H1 (cell line): ENCODE results near the gene TTLL9. TPM values are rescaled to one million over a fixed set of nuclear protein-coding genes. Genes with fewer than 3 reads are reported as not detected.

Experiments
- CTCF ChIP-seq, 3 experiments: IDR thresholded peaks; 1 replicate in 2 of 3; 2 replicates in 1 of 3; pipeline versions ENCODE4 v1.5.1 to v1.6.1; 2011; ENCODE audit warnings: low read length in 3 of 3, mild to moderate bottlenecking in 3 of 3, inconsistent platforms in 2 of 3, low read depth in 1 of 3, moderate library complexity in 1 of 3; ENCODE audit not compliant: insufficient read depth in 1 of 3; ENCODE audit errors: control extremely low read depth in 1 of 3
- EZH2 ChIP-seq: fragments of 200-600 bp; sonication (generic); IDR thresholded peaks from 2 replicates; pipeline ENCODE4 v1.7.1; 2012; ENCODE audit warnings: low read depth, mild to moderate bottlenecking, moderate library complexity, low read length, inconsistent platforms; ENCODE audit not compliant: severe bottlenecking
- MAX ChIP-seq: IDR thresholded peaks from 2 replicates; pipeline ENCODE4 v1.6.1; 2012; ENCODE audit warnings: inconsistent platforms
- PHF8 ChIP-seq: fragments of 200-600 bp; sonication (generic); conservative IDR thresholded peaks from 2 replicates; pipeline ENCODE4 v1.7.1; 2012; ENCODE audit warnings: low read depth, mild to moderate bottlenecking, inconsistent platforms, low read length, moderate library complexity
- POLR2AphosphoS5 ChIP-seq: IDR thresholded peaks from 2 replicates; pipeline ENCODE4 v1.6.1; 2011; ENCODE audit warnings: low read depth, low read length
- SUZ12 ChIP-seq: fragments of 200-600 bp; sonication (generic); IDR thresholded peaks from 2 replicates; pipeline ENCODE4 v1.6.1; 2012; ENCODE audit warnings: mild to moderate bottlenecking, inconsistent platforms, low read length, moderate library complexity, mixed read lengths
- TAF1 ChIP-seq: IDR thresholded peaks from 2 replicates; pipeline ENCODE4 v1.6.1; 2011; ENCODE audit warnings: mild to moderate bottlenecking, low read depth, low read length
- polyA plus RNA-seq, 7 experiments: library from polyadenylated mRNA; depleted of rRNA in 3 of 7; stranded (reverse) in 5 of 7; unstranded in 2 of 7; fragments of >200 nt in 5 of 7; fragments of 200-250 nt in 2 of 7; gene quantifications; 1 replicate in 5 of 7; 2 replicates in 1 of 7; 4 replicates in 1 of 7; pipeline versions ENCODE4 v1.2.1 to v1.2.3, GENCODE V29; 2011 to 2013; ENCODE audit warnings: missing spikeins in 2 of 7, mixed read lengths in 2 of 7
- total RNA-seq: library from RNA; stranded (reverse); fragmentation: NEBNext Ultra II Directional; extraction: Animal tissue kit (Norgen Biotek cat#: 25700); gene quantifications from 2 replicates; pipeline ENCODE4 v1.2.1, GENCODE V29; 2021

The TTLL9 gene
- total and polyA plus RNA-seq, 2 of the 8 experiments (the other 6 are each of a cell fraction or from before 2014, with no cell fraction given), result 0.06 TPM; not detected in 1

GRCh38 chr20:31869942-31870725 lies at the start of gene TTLL9, which contains the start of gene DUSP15 (continued):
- peak in 1 of 3 experiments; percentile 0; a peak in 1 of 4 replicates for TF ChIP-seq CTCF (IDR thresholded peaks at IDR 0.05; ENCODE audit: control extremely low read depth in 1 of 3, insufficient read depth in 1 of 3, low read depth in 1 of 3, low read length in 3 of 3)
- peak; percentile 52 for TF ChIP-seq EZH2
- TF ChIP-seq SUZ12, result peak; percentile 73
- TF ChIP-seq PHF8, result peak; percentile 51; the same call in 1 of the 2 replicates
- peak; percentile 70; the same call in 1 of the 2 replicates for TF ChIP-seq TAF1
- TF ChIP-seq POLR2AphosphoS5, result peak; percentile 31; the same call in 1 of the 2 replicates
- peak; percentile 25; the same call in 1 of the 2 replicates for TF ChIP-seq MAX
